Tibial artery (tissue), 4 donors: Measurements from ENCODE around the gene TMEM38B.

Source experiments
- DNase-seq, 2 donors: peaks; one replicate each; pipeline ENCODE4 v3.0.0-alpha.2; 2019
- H3K27ac ChIP-seq, 2 donors: fragments of 200-600 bp; sonication (generic) in 1 of 2; 1 replicate in 1 of 2; 2 replicates in 1 of 2; pipeline ENCODE4 v1.5.1; 2018 to 2019; ENCODE audit warnings: mild to moderate bottlenecking in 1 of 2
- H3K27me3 ChIP-seq, 2 donors: fragments of 200-600 bp; sonication (generic) in 1 of 2; one replicate each; pipeline versions ENCODE4 v1.5.1 to v1.6.0; 2016 to 2019
- H3K36me3 ChIP-seq, 3 donors: fragments of 200-600 bp; sonication (generic) in 2 of 3; one replicate each; pipeline ENCODE4 v1.5.1; 2016 to 2019; ENCODE audit warnings: mild to moderate bottlenecking in 2 of 3
- H3K4me1 ChIP-seq, 4 donors: fragments of 200-600 bp; sonication (generic) in 2 of 4; 1 replicate in 3 of 4; 2 replicates in 1 of 4; pipeline ENCODE4 v1.5.1; 2016 to 2019
- H3K4me3 ChIP-seq, 2 donors: fragments of 200-600 bp; sonication (generic) in 1 of 2; 1 replicate in 1 of 2; 2 replicates in 1 of 2; pipeline ENCODE4 v1.5.1; 2018 to 2019; ENCODE audit warnings: mild to moderate bottlenecking in 2 of 2
- H3K9me3 ChIP-seq, 3 donors: fragments of 200-600 bp; sonication (generic) in 1 of 3; one replicate each; pipeline ENCODE4 v1.5.1; 2016 to 2019
- CTCF ChIP-seq, 2 experiments: fragments of 200-600 bp in 1 of 2; fragments of 450-650 bp in 1 of 2; IDR thresholded peaks; one replicate each; pipeline ENCODE4 v1.5.1; 2017 to 2019; ENCODE audit warnings: antibody characterized with exemption in 2 of 2, mild to moderate bottlenecking in 1 of 2, moderate library complexity in 1 of 2
- intact Hi-C: fragments of 100-400 bp; cut with DNase I; formaldehyde crosslinking; loops from one replicate; pipeline ENCODE4 v1.15.0; 2023; ENCODE audit warnings: low total_unique reads

The TMEM38B gene

GRCh38 chr9:105670315-105670714 is 24.0 kb upstream of the TMEM38B start:
- no peaks in the 10 kb centered on the region for H3K36me3 ChIP-seq
- no peaks in the 10 kb centered on the region for H3K9me3 ChIP-seq
- no peak for TF ChIP-seq CTCF (IDR thresholded peaks at IDR 0.05)
- no peak for DNase-seq
- no peak overlapping the region for H3K4me3 ChIP-seq
- no peak overlapping the region for H3K27ac ChIP-seq
- no peaks in the 10 kb centered on the region for H3K4me1 ChIP-seq
- intact Hi-C loops, result no loop called here
- peaks cover 0 to 7% of the 10 kb centered on the region in 2 donors for H3K27me3 ChIP-seq

- no peak for TF ChIP-seq CTCF (IDR thresholded peaks at IDR 0.05)
- Histone ChIP-seq H3K9me3 (no peaks in the 10 kb centered on the region), H3K4me1 (no peaks in the 10 kb centered on the region), H3K27ac (no peak overlapping the region), H3K27me3 (peaks cover 0 to 7% of the 10 kb centered on the region in 2 donors), H3K36me3 (no peaks in the 10 kb centered on the region), H3K4me3 (no peak overlapping the region)
- intact Hi-C loops, result no loop called here
- no peak for DNase-seq
Measured at GRCh38 chr9:105670775-105671174, 23.6 kb upstream of the TMEM38B start.

- intact Hi-C loops, result no loop called here
- H3K27me3 ChIP-seq, result peaks cover 0 to 7% of the 10 kb centered on the region in 2 donors
- no peaks in the 10 kb centered on the region for H3K4me1 ChIP-seq
- H3K4me3 ChIP-seq, result no peak overlapping the region
- no peaks in the 10 kb centered on the region for H3K9me3 ChIP-seq
- TF ChIP-seq CTCF (IDR thresholded peaks at IDR 0.05), result no peak
- H3K36me3 ChIP-seq, result no peaks in the 10 kb centered on the region
- no peak overlapping the region for H3K27ac ChIP-seq
- DNase-seq, result no peak
Measured at GRCh38 chr9:105672711-105673234, 21.6 kb upstream of the TMEM38B start.

- H3K36me3 ChIP-seq, result no peaks in the 10 kb centered on the region
- no peaks in the 10 kb centered on the region for H3K9me3 ChIP-seq
- no peak for TF ChIP-seq CTCF (IDR thresholded peaks at IDR 0.05)
- DNase-seq, result no peak
- no peak overlapping the region for H3K4me3 ChIP-seq
- no peak overlapping the region for H3K27ac ChIP-seq
- H3K4me1 ChIP-seq, result no peaks in the 10 kb centered on the region
- H3K27me3 ChIP-seq, result peaks cover 0 to 7% of the 10 kb centered on the region in 2 donors
- intact Hi-C loops, result no loop called here
Measured at GRCh38 chr9:105673850-105674387, 20.4 kb upstream of the TMEM38B start.

- intact Hi-C loops, result no loop called here
- Histone ChIP-seq H3K36me3 (no peaks in the 10 kb centered on the region), H3K4me1 (no peaks in the 10 kb centered on the region), H3K9me3 (no peaks in the 10 kb centered on the region), H3K27me3 (peaks cover 0 to 7% of the 10 kb centered on the region in 2 donors), H3K27ac (no peak overlapping the region), H3K4me3 (no peak overlapping the region)
- DNase-seq, result no peak
- TF ChIP-seq CTCF (IDR thresholded peaks at IDR 0.05), result no peak
Measured at GRCh38 chr9:105676351-105676923, 17.9 kb upstream of the TMEM38B start.
